ENCODE data around the gene CPNE8.

CPNE8 gene

GRCh38 chr12:38666425-38666824 lies 239.0 kb downstream of the CPNE8 start:
- no peak for DNase-seq (ENCODE audit: low read depth)
- no peak overlapping the region for H3K4me3 ChIP-seq (ENCODE audit: low read length)
- no peak for TF ChIP-seq CTCF (conservative IDR thresholded peaks at IDR 0.05; ENCODE audit: low read depth, low read length)

- DNase-seq (ENCODE audit: low read depth): no peak
- peak; percentile 79 for TF ChIP-seq CTCF (conservative IDR thresholded peaks at IDR 0.05; ENCODE audit: low read depth, low read length)
- H3K4me3 ChIP-seq (ENCODE audit: low read length): no peak overlapping the region
These were observed 240.6 kb downstream of the CPNE8 start for GRCh38 chr12:38664661-38665269.

- H3K4me3 ChIP-seq (ENCODE audit: low read length): no peak overlapping the region
- no peak for DNase-seq (ENCODE audit: low read depth)
- TF ChIP-seq CTCF (conservative IDR thresholded peaks at IDR 0.05; ENCODE audit: low read depth, low read length): no peak
These were observed 242.6 kb downstream of the CPNE8 start for GRCh38 chr12:38662829-38663228.

GRCh38 chr12:38653650-38654049 lies 251.7 kb downstream of the CPNE8 start:
- TF ChIP-seq CTCF (conservative IDR thresholded peaks at IDR 0.05; ENCODE audit: low read depth, low read length): no peak
- H3K4me3 ChIP-seq (ENCODE audit: low read length): no peak overlapping the region
- DNase-seq (ENCODE audit: low read depth): no peak

GRCh38 chr12:38648813-38649212 lies 256.6 kb downstream of the CPNE8 start:
- no peak for DNase-seq (ENCODE audit: low read depth)
- no peak for TF ChIP-seq CTCF (conservative IDR thresholded peaks at IDR 0.05; ENCODE audit: low read depth, low read length)
- no peak overlapping the region for H3K4me3 ChIP-seq (ENCODE audit: low read length)

- no peak for DNase-seq (ENCODE audit: low read depth)
- no peak for TF ChIP-seq CTCF (conservative IDR thresholded peaks at IDR 0.05; ENCODE audit: low read depth, low read length)
- H3K4me3 ChIP-seq (ENCODE audit: low read length): no peak overlapping the region
These were observed 259.2 kb downstream of the CPNE8 start for GRCh38 chr12:38646146-38646545.

GRCh38 chr12:38639625-38640024 lies 265.8 kb downstream of the CPNE8 start:
- no peak for DNase-seq (ENCODE audit: low read depth)
- H3K4me3 ChIP-seq (ENCODE audit: low read length): no peak overlapping the region
- TF ChIP-seq CTCF (conservative IDR thresholded peaks at IDR 0.05; ENCODE audit: low read depth, low read length): no peak
